HT1080 (cell line): Measurements from ENCODE around the gene VCX2. TPM values are rescaled to one million over a fixed set of nuclear protein-coding genes. Genes with fewer than 3 reads are reported as not detected.
"Not testable (repeated sequence)": the region's sequence is repeated elsewhere in the genome, so short reads cannot be mapped to it uniquely, and the experiment has no call there.

ENCODE experiments used
- DNase-seq: peaks from one replicate; pipeline ENCODE4 v3.0.0-alpha.2; 2015; ENCODE audit warnings: low read depth
- small RNA-seq: library from RNA; depleted of rRNA; stranded (forward); fragments of <200 nt; gene quantifications from one replicate; pipeline ENCODE3, GENCODE V24; 2014
- total RNA-seq: library from RNA; depleted of rRNA; stranded (reverse); fragments of >200 nt; shearing (Covaris generic); gene quantifications from 2 replicates; pipeline ENCODE4 v1.2.3, GENCODE V29; 2014; rRNA removed

The VCX2 gene
- total RNA-seq, 1 experiment from 2014 or later = not detected

DNA sequence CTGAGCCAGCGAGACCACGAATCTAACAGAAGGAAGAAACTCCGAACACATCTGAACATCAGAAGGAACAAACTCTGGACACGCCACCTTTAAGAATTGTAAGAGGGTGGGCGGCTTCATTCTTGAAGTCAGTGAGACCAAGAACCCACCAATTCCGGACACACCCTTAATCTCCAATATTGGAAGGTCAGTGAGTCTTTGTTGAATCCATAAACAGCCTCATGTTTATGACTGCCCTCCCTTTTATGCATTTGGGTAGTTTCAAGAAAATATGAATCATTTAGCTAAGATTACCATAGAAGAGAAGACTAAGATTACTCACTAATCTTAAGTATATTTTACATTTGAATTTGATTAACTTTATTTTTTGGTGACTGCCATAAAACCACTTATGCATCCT, 48.5 kb downstream of the VCX2 start:
- DNase-seq = no peak

GRCh38 chrX:8121391-8121790, 49.7 kb downstream of the VCX2 start:
- not testable (repeated sequence) for DNase-seq

Small RNA genes lying within 50 kb of the gene (small RNA-seq; reads per million reads assigned to genes)
- 0.07 reads per million for gene MIR651

Other genes starting within 250 kb of the VCX2 start
- gene PNPLA4, start 243.9 kb downstream of the VCX2 start, total RNA-seq = 21.0 and 31.0 TPM in 2 replicates